NB4 (cell line): Measurements from ENCODE around the gene GSDMA.

Experiments
- DNase-seq: peaks from one replicate; pipeline ENCODE4 v3.0.0; 2010; ENCODE audit warnings: low read depth
- H3K4me3 ChIP-seq: one replicate; pipeline ENCODE4 v1.5.1; 2011; ENCODE audit warnings: mild to moderate bottlenecking, low read depth, low read length, moderate library complexity
- MYC ChIP-seq: IDR thresholded peaks from 2 replicates; pipeline ENCODE4 v1.6.1; 2011; ENCODE audit warnings: low read depth, low read length
- POLR2A ChIP-seq: IDR thresholded peaks from 2 replicates; pipeline ENCODE4 v1.6.1; 2011; ENCODE audit warnings: mild to moderate bottlenecking; ENCODE audit not compliant: insufficient read length; ENCODE audit errors: extremely low read depth
- TF ChIP-seq, protein P1 (sequence below): IDR thresholded peaks from 2 replicates; pipeline ENCODE4 v1.6.1; 2011; ENCODE audit warnings: low read depth, low read length
- TF ChIP-seq, protein P2 (sequence below): IDR thresholded peaks from one replicate; pipeline ENCODE4 v1.5.1; 2012; ENCODE audit warnings: low read depth, low read length

Gene GSDMA

DNA sequence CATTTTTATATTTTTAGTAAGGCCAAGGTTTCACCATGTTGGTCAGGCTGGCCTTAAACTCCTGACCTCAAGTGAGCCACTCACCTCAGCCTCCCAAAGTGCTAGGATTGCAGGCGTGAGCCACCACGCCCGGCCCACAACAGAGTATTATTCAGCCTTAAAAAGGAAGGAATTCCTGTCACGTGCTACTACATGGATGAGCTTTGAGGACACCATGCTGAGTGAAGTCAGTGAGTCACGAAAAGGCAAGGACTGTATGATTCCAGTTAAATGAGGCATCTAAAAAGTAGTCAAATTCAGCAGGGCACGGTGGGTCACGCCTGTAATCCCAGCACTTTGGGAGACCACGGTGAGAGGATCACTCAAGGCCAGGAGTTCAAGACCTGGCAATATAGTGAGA, 62.1 kb downstream of the GSDMA start:
- TF ChIP-seq, protein P1, sequence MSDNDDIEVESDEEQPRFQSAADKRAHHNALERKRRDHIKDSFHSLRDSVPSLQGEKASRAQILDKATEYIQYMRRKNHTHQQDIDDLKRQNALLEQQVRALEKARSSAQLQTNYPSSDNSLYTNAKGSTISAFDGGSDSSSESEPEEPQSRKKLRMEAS, result no peak
- TF ChIP-seq MYC (no peak), POLR2A (no peak)
- TF ChIP-seq, protein P2, sequence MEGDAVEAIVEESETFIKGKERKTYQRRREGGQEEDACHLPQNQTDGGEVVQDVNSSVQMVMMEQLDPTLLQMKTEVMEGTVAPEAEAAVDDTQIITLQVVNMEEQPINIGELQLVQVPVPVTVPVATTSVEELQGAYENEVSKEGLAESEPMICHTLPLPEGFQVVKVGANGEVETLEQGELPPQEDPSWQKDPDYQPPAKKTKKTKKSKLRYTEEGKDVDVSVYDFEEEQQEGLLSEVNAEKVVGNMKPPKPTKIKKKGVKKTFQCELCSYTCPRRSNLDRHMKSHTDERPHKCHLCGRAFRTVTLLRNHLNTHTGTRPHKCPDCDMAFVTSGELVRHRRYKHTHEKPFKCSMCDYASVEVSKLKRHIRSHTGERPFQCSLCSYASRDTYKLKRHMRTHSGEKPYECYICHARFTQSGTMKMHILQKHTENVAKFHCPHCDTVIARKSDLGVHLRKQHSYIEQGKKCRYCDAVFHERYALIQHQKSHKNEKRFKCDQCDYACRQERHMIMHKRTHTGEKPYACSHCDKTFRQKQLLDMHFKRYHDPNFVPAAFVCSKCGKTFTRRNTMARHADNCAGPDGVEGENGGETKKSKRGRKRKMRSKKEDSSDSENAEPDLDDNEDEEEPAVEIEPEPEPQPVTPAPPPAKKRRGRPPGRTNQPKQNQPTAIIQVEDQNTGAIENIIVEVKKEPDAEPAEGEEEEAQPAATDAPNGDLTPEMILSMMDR, result no peak
- DNase-seq, result no peak
- no peak overlapping the region for H3K4me3 ChIP-seq

DNA sequence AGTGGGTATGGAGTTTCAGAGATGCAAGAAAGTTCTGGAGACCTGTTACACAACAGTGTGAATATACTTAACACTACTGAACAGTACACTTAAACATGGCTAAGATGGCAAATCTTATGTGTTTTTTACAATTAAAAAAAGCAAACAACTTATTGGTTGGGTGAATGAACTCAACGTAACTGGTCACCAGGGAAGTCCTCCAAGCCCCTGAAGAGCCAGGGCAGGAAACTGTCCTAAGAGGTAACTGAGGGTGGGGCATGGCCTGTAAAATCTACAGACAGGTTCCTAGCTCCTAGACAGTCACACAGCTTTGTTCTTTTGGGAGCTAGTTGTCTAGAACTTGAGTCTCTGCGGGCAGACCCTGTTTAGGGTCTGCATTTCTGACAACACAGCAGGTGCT, 62.8 kb downstream of the GSDMA start:
- DNase-seq, result no peak
- no peak overlapping the region for H3K4me3 ChIP-seq
- TF ChIP-seq MYC, result no peak
- TF ChIP-seq, protein P1, result no peak
- TF ChIP-seq POLR2A, result no peak
- TF ChIP-seq, protein P2, result no peak

DNA sequence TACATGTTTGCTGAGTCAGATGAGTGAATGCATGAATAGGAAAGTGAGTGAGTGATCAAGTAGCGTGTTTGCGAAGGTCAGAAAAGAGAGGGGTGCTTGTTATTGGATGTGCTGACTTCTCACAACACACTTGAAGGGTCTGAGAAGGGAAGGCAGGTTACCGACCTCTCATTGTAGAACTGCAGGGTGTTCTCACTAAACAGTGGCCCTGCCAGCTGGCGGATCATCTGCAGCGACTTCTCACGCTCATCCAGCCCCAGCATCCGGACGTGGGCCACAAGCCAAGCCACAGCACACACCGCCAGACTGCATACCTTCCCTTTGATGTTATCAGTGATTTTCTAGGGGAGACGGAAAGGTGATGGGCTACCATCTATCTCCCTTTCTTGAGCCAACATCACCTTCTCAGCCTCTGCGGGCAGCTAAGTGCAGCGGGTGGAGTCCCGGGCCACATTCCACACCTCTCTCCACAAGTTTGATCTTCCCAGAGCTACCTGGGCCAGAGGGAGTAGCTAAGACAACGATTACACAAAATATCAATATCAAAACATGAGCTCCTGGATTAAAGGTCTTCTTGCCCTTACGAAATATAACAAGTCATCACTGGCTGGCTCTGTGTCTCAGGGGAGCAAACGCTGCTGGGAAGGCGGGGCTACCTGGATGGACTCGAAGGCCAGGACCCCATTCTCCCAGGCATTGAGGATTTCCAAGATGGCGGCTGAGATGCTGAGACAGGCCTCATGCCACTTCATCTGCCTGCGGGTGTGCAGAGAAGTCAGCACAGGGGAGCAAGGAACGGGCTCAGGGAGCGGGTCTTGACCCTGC, 63.4 kb downstream of the GSDMA start:
- TF ChIP-seq, protein P1, result no peak
- TF ChIP-seq POLR2A (no peak), MYC (no peak)
- TF ChIP-seq, protein P2, result no peak
- no peak overlapping the region for H3K4me3 ChIP-seq
- DNase-seq, result no peak

DNA sequence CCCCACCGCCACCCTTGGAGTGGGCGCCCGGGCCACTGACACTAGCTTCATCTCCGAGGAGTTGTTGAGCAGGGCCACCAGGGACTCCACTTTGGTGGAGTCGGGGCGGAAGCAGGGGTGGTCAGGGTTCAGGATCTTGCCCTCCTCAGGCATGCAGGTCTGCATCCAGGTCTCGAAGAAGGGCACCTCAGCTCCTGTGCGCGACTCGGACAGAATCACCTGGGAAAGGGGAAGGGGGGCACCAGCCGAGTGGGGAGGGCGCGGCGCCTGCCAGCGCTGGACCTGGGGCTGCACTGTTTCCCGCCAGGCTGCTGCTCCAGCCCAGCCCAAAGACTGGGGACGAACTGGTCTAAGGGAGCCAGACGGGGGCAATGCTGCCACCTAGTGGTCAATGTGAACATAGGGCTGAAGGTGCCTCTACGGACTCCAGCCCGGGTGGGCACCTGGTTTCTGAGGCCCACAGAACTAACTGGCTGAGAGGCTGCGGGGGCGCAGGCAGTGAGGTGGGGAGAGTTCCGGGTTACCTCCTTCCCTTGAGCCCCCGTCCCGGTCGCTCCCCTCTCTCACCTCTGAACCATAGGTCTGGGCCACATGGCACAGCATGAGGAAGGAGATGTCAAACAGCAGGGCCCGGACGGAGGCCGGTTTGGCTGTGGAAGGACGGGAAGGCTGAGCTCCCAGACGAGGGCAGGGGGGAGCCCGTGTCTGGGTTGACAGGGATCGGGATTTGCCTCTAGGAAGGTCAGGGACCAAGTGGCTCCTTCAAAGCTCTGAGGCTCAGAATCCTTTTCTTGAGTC, 64.2 kb downstream of the GSDMA start:
- no peak overlapping the region for H3K4me3 ChIP-seq
- peak; percentile 81 for DNase-seq
- TF ChIP-seq, protein P2, result peak; percentile 90
- no peak for TF ChIP-seq MYC
